NCI-H2196 (cell line): ENCODE results near the gene NKX2-3.

Experiments used
- DNase-seq: peaks from one replicate; lab custom pipeline; 2025; ENCODE audit not compliant: unreplicated experiment; lab: John Stamatoyannopoulos, UW

Gene NKX2-3

GRCh38 chr10:99573790-99574189 is 41.0 kb downstream of the NKX2-3 start:
- no peak for DNase-seq

DNA sequence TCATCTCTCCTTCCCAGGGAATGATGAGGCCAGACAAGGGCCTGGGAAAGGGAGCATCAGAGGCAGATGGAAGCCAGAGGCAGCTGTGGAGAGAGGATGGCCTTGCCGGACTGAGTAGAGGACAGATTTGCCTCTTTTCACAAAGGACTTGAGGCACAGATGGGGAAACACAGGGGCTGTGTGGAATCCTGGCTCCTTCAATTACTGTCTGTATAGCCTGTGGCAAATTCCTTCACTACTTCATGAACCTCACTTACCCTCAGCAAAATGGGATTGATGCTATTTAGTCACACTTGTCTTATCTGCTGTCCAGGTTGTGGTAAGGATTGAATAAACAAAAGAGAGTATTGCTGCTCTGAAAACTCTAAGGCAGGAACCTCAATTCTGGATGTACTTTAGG is 47.2 kb downstream of the NKX2-3 start:
- DNase-seq = no peak

DNA sequence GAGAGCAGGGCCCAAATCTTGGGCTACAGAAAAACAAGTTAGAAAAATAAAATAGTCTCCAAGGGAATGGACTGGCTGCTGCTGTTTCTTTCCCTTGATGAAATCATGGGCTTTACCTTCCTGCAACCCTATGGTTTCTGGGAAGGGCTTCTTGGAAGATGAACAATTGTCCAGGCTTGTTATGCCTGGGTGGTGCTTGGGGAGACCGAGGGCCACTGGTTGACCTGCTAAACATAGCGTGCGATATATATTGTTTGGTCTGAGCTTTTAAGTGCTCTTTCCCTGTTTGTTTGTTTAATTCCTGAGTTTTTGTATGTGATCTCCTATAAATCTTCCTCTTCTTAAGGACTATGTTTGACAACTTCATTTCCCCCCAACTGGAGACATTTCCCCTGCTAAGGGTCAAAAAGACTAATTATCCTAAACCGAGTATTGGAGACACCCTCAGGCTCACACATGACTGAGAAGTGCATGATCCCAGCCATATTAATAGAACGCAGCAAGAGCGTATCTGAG is 49.6 kb downstream of the NKX2-3 start:
- DNase-seq = no peak

- no peak for DNase-seq
Observed at GRCh38 chr10:99583687-99584086, 50.9 kb downstream of the NKX2-3 start.
